CD4-positive, alpha-beta T cell treated with Interleukin-21 for 1 hour (primary cell): ENCODE data around the gene RALGAPB.
"Not testable (repeated sequence)": the region's sequence is repeated elsewhere in the genome, so short reads cannot be mapped to it uniquely, and the experiment has no call there.

Experiments used
- DNase-seq: peaks from one replicate; pipeline ENCODE4 v3.0.0-alpha.2; 2020

Gene RALGAPB

GRCh38 chr20:38589967-38590675, 117.5 kb downstream of the RALGAPB start:
- no peak for DNase-seq

DNA sequence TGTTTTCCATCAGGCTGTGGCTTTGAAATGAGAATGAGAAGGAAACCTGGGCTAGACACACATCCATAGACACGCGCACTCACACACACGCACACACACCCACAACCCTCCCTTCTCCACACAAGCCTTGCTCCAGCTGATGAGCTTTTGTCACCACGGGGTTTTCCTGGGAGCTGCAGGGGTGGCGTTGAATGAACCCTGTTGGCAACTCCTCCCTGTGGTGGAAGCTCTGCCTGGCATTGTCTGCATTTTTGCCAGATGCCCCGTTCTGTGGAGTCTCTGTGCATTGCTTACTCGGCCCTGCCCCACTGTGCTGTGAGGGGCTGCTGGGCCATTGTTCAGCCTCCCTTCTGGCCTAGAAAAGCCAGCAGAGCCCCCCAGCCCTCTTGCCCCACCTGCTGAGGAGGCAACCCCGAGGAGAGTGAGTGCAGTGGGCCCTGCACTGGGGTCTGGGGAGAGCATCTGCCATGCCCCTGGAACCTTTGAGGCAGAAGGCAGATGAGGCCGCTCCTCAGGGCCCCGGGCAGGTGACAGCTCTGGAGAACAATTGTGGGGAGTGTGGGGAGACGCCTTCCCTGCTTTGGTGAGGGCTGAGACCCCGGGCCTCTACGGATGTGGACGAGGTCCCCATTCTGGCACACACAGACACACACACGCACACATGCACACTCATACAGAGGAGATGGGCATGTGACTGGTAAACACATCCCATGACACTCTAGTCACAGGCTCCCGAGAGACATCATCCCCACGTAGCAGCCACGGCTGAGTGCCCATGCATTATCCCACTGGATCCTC, 118.2 kb downstream of the RALGAPB start:
- no peak for DNase-seq

DNA sequence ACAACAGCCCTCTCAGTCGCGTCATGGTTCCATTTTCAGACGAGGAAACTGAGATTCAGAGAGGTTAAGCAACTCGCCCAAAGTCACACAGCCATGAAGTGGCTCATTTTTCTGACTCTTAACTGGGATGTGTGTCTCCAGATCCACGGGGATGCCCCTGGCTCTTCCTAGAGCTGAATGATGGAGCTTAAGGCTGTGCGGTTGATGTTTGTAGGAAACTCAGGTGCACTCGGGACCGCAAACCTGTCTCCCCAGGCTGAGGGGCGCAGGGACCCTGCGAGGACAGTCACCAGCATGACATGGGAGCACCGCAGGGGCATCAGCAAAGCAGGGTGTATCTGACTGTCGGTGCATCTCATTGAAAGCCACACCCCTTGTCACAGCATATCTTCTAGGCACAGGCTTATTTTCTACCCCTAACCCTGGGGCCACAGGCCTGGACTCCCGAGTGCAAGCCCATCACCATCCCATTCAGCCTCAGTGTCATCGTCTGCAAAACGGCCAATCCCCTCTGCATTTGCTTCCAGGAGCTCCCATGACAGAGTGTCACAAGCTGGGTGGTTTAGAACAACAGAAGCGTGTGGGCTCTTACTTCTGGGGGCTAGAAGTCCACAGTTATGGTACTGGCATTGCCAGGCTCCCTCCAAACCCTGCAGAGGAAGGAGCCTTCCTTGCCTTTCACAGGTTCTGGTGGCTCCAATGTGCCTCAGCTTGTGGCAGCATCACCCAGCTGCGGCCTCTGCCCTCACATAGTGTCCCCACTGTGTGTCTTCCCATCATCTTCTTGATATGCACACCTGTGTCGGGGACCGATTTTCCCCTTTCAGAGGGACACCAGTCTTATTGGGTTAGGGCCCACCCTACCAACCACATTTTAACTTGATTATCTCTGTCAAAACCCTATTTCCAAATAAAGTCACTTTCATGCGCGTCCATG, 119.1 kb downstream of the RALGAPB start:
- no peak for DNase-seq

DNA sequence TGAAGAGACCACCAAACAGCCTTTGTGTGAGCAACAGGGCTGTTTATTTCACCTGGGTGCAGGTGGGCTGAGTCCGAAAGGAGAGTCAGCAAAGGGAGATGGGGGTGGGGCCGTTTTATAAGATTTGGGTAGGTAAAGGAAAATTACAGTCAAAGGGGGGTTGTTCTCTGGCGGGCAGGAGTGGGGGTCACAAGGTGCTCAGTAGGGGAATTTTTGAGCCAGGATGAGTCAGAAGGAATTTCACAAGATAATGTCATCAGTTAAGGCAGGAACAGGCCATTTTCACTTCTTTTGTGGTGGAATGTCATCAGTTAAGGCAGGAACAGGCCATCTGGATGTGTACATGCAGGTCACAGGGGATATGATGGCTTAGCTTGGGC, 119.8 kb downstream of the RALGAPB start:
- not testable (repeated sequence) for DNase-seq

DNA sequence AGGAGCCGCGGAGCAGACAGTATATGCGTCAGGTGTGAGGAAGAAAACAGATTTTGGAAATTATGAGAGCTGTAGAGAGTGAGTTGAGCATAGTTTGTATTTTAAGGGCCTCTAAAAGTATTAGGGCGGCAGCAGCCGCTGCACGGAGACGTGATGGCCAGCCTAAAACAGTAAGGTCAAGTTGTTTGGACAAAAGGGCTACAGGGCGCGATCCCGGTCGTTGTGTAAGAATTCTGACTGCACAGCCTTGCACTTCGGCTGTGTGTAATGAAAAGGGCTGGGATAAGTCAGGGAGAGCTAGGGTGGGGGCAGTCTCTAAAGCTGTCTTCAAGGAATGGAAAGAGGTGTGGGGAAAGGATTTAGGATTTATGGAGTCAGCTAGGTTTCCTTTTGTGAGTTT, 121.6 kb downstream of the RALGAPB start:
- not testable (repeated sequence) for DNase-seq

GRCh38 chr20:38595886-38596285, 123.2 kb downstream of the RALGAPB start:
- DNase-seq = not testable (repeated sequence)

- no peak for DNase-seq
Measured at GRCh38 chr20:38599410-38599882, 126.8 kb downstream of the RALGAPB start.

DNA sequence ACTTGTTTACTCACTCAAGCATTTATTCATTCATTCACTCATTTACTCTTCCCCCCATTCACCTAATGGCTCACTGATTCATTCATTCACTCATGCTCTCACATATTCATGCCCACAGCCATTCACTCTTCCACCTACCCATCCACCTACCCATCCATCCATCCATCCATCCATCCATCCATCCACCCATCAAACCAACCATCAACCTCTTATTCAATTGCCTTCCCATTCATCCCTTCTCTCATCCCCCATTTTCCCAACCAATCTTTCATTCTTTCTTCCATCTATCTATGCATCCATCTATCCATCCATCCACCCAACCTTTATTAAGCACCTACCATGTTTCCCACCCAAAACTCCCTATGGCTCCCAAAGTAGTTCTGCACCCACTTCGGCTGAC, 127.4 kb downstream of the RALGAPB start:
- no peak for DNase-seq

DNA sequence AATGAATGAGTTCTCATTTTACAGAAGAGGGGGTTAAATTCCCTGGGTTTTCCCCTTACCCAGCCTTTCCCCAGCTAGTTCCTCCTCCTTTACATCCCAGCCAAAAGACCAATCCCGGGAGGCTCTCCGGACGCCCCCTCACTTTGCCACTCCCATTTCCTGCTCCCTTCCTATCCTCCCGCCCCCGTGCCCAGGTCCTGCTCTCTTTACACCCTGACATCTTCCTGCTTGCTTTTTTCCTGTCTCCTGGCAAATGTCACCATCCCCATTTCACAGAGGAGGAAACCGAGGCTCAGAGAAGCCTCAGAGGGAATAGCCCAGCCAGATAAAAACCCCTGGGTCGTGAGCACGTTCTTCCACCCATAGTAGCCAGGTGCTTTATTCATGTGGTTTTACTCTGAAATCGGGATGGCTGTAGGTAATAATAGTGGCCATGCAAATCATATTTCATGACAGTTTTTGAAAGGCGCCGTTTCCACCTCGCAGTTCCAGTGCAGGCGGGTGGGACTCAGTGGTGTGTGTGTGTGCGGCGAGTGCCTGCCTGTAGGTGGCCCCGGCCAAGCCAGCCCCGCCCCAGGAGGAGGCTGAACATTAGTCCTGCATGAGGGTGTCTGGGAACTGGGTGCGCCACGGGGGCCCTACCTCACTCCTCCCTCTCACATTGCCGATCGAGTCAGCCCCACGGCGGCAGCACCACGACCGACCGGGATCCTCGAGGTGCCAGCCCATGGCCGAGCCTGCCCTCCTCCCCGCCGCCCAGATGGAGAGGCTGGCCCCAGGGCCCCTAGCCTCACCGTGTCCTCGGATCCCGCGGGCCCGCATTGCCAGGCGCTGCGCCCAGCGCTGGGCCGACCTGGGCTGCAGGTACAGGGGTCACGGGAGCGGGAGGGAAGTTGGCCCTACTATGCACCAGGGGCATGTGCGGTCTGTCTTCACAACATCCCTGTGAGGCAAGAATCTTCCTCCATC, 128.9 kb downstream of the RALGAPB start, which contains the start of gene ARHGAP40:
ARHGAP40 (plus strand) TSS at position 594 of the 969 bp plus-strand sequence.
- DNase-seq = no peak

- DNase-seq = no peak
Measured at GRCh38 chr20:38602185-38602581, 129.5 kb downstream of the RALGAPB start.

- no peak for DNase-seq
Measured at GRCh38 chr20:38603286-38603685, 130.6 kb downstream of the RALGAPB start.

GRCh38 chr20:38604873-38605303, 132.2 kb downstream of the RALGAPB start:
- DNase-seq = no peak

DNA sequence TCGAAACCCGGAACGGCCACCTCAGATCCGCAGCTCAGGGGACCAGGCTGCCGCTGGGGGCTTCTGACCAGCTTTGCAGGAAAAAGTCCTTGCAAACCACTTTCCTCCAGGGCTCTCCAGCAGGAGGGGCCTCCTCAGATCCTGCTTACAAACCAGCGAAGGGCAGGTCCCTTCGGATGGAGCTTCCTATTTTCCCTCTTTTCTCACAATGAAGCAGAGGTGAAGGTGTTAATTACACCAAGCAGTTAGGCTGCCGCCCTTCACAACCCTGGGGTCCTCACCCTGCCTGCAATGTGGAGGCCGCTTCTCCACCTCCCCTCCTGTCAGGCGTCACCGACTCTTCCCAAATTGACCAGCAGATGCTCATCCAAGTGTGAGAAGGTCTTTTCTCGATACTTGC, 134.7 kb downstream of the RALGAPB start:
- no peak for DNase-seq

DNA sequence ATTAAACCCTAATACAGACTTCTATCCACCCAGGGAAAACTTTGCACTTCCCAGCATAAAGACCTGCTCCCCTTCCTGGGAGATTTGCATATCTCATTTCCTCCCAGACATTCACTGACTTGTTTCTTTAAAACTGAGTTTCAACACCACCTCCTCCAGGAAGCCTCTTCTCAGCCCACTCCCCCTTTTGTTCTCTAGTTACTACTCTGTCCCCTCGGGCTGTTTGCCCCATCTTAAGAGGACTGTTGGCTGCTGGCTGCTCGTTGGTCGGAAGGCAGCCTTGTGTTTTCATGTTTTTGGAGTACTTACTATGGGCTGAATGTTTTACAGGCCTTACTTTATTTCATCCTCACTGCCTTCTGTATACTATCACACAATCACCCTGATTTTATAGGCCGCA, 135.5 kb downstream of the RALGAPB start:
- DNase-seq = no peak

- no peak for DNase-seq
Measured at GRCh38 chr20:38609815-38610214, 137.2 kb downstream of the RALGAPB start.

GRCh38 chr20:38610521-38610920, 137.9 kb downstream of the RALGAPB start:
- no peak for DNase-seq

DNA sequence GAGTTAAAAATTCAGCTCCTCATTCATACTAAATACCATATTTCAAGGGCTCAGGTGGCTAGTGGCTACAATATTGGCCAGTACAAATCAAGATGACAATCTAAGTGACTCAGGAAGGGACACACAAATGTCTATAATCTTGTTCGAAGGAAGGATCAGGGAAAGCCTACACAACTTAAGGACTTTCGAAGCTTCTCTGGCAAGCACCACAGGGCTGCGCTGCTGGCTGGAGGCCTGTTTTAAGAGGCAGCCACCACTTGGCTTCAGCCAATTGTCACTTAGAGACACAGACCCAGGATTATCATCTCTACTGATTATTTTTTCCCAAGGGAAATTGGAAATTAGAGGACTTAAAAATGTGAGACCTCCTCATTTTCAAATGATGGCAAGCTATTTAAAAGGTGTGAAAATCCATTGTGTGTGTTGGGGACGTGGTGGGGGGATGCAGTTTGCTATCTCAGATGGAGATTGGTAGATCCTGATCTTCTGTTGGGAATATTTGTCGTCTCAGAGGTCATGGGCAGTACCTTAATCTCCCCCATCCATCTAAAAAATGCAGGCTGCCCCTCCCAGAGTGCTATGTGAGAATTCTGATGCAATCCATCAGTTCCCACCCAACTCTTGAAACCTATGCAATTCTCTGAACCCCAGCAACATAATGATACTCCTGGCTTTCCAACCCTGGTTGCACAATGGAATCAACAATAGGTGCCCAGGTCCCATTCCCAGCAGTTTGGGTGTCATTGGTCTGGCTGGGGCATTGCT, 140.3 kb downstream of the RALGAPB start:
- no peak for DNase-seq

- no peak for DNase-seq
Measured at GRCh38 chr20:38615283-38615682, 142.6 kb downstream of the RALGAPB start.

DNA sequence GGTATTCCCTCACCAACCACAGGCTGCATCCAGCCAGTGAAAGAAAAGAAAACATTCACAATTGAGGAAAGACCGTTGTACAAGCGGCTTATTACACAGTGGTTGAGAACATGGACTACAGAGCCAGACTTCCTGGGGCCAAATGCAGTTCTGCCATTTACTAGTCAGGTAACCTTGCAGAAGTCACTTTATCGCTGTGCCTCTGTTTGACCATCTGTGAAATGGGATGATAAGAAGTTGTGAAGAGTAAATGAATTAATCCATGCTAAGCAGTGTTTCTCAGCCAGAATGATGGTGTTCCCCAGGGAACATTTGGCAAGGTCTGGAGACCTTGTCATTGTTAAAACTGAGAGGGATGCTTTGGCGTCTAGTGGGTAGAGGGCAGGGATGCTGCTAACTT, 143.8 kb downstream of the RALGAPB start:
- DNase-seq = no peak

- DNase-seq = no peak
Measured at GRCh38 chr20:38617011-38617829, 144.6 kb downstream of the RALGAPB start.
